Endothelial cell of umbilical vein (primary cell): ENCODE measurements around the gene C11orf58. TPM values are rescaled to one million over a fixed set of nuclear protein-coding genes. Genes with fewer than 3 reads are reported as not detected.

Experiments used
- BruUV-seq: library from RNA; stranded (reverse); fragments of 400-500 nt; replicated peaks from 2 replicates; lab custom pipeline; 2021; lab: Mats Ljungman, UMichigan
- CTCF ChIA-PET: fragments of 300-600, 350-600 bp; sonication (Branson Sonifier 250); formaldehyde crosslinking; loops from one replicate; lab custom pipeline; 2021; ENCODE audit warnings: antibody characterized with exemption, inconsistent platforms; lab: Charles Lee
- POLR2A ChIA-PET: fragments of 300-600, 350-600 bp; sonication (Branson Sonifier 250); formaldehyde crosslinking; loops from one replicate; lab custom pipeline; 2021; ENCODE audit warnings: antibody characterized with exemption, inconsistent platforms; lab: Charles Lee
- DNase-seq: peaks from one replicate; pipeline ENCODE4 v3.0.0-alpha.2; 2011; ENCODE audit warnings: low read depth, low spot score
- FAIRE-seq: peaks from 2 replicates; lab custom pipeline; 2011; peaks lifted over from hg19 to GRCh38; lab: Jason Lieb, UNC
- H2AFZ ChIP-seq: 2 replicates; pipeline ENCODE4 v1.6.0; 2012; ENCODE audit warnings: low read depth, low read length, control low read depth, inconsistent platforms
- H3K27ac ChIP-seq: 2 replicates; pipeline ENCODE4 v1.5.1; 2011; ENCODE audit warnings: low read depth, mild to moderate bottlenecking, control low read depth, low read length, moderate library complexity; ENCODE audit not compliant: insufficient read depth
- H3K27me3 ChIP-seq, 2 experiments: 2 replicates each; pipeline versions ENCODE4 v1.6.0 to v1.6.1; 2011; ENCODE audit warnings: low read length in 2 of 2, mixed read lengths in 1 of 2; ENCODE audit not compliant: control insufficient read depth in 2 of 2, insufficient read depth in 2 of 2
- H3K36me3 ChIP-seq, 2 experiments: 2 replicates in 1 of 2; 3 replicates in 1 of 2; pipeline ENCODE4 v1.5.1; 2011; ENCODE audit warnings: low read length in 2 of 2, mild to moderate bottlenecking in 1 of 2, moderate library complexity in 1 of 2; ENCODE audit not compliant: control insufficient read depth in 2 of 2, insufficient read depth in 2 of 2; ENCODE audit errors: extremely low read depth in 1 of 2
- H3K4me1 ChIP-seq: 3 replicates; pipeline ENCODE4 v1.5.1; 2011; ENCODE audit warnings: mild to moderate bottlenecking, low read length; ENCODE audit not compliant: control insufficient read depth, insufficient read depth; ENCODE audit errors: extremely low read depth
- H3K4me2 ChIP-seq: 2 replicates; pipeline ENCODE4 v1.6.1; 2011; ENCODE audit warnings: low read length, control low read depth, mixed read lengths; ENCODE audit not compliant: insufficient read depth
- H3K4me3 ChIP-seq, 3 experiments: fragments of 200-600 bp in 1 of 3; sonication (generic), shearing (Covaris generic) in 1 of 3; replicated peaks in 1 of 3; 2 replicates each; pipeline ENCODE4 v1.5.1; 2011 to 2016; ENCODE audit warnings: control low read depth in 3 of 3, low read length in 3 of 3, mild to moderate bottlenecking in 2 of 3, inconsistent platforms in 1 of 3, low read depth in 1 of 3, moderate library complexity in 1 of 3; ENCODE audit not compliant: insufficient read depth in 1 of 3
- H3K79me2 ChIP-seq: 2 replicates; pipeline ENCODE4 v1.6.0; 2012; ENCODE audit warnings: low read length, inconsistent platforms; ENCODE audit not compliant: control insufficient read depth, insufficient read depth
- H3K9ac ChIP-seq: replicated peaks from 2 replicates; pipeline ENCODE3; 2011; ENCODE audit warnings: low read length, control low read depth; ENCODE audit not compliant: insufficient read depth; ENCODE audit errors: extremely low read depth
- H3K9me1 ChIP-seq: replicated peaks from 3 replicates; pipeline ENCODE4 v1.6.0; 2011; ENCODE audit warnings: mild to moderate bottlenecking, low read length; ENCODE audit not compliant: control insufficient read depth, insufficient read depth; ENCODE audit errors: extremely low read depth
- H3K9me3 ChIP-seq: replicated peaks from 2 replicates; pipeline ENCODE4 v1.5.1; 2012; ENCODE audit warnings: low read length, inconsistent platforms; ENCODE audit not compliant: control insufficient read depth, insufficient read depth
- H4K20me1 ChIP-seq: replicated peaks from 2 replicates; pipeline ENCODE3; 2011; ENCODE audit warnings: mild to moderate bottlenecking, low read length; ENCODE audit not compliant: control insufficient read depth, insufficient read depth; ENCODE audit errors: extremely low read depth
- CTCF ChIP-seq, 2 donors: IDR thresholded peaks; 1 replicate in 1 of 2; 2 replicates in 1 of 2; pipeline ENCODE4 v1.5.1; 2011; ENCODE audit warnings: low read length in 2 of 2, mild to moderate bottlenecking in 2 of 2, moderate library complexity in 2 of 2, control low read depth in 1 of 2, inconsistent platforms in 1 of 2, low read depth in 1 of 2; ENCODE audit not compliant: insufficient read depth in 1 of 2; ENCODE audit errors: extremely low read depth in 1 of 2
- EZH2 ChIP-seq: IDR thresholded peaks from 2 replicates; pipeline ENCODE4 v1.6.1; 2012; ENCODE audit warnings: borderline replicate concordance, low read depth, mild to moderate bottlenecking, moderate library complexity, low read length, inconsistent platforms; ENCODE audit not compliant: severe bottlenecking
- FOS ChIP-seq: IDR thresholded peaks from 2 replicates; pipeline ENCODE4 v1.6.1; 2011; ENCODE audit warnings: mild to moderate bottlenecking, low read length, moderate library complexity, borderline replicate concordance; ENCODE audit not compliant: insufficient read depth
- GATA2 ChIP-seq: IDR thresholded peaks from 2 replicates; pipeline ENCODE4 v1.7.0; 2011; ENCODE audit warnings: low read depth, mild to moderate bottlenecking, moderate library complexity, mixed read lengths, low read length; ENCODE audit not compliant: insufficient read length, insufficient read depth
- JUN ChIP-seq: IDR thresholded peaks from 2 replicates; pipeline ENCODE4 v1.6.1; 2011; ENCODE audit warnings: borderline replicate concordance, low read depth; ENCODE audit not compliant: insufficient read length, insufficient read depth
- MAX ChIP-seq: IDR thresholded peaks from 2 replicates; pipeline ENCODE4 v1.6.1; 2011; ENCODE audit not compliant: insufficient read depth, insufficient read length
- MYC ChIP-seq: IDR thresholded peaks from one replicate; pipeline ENCODE4 v1.6.1; 2011; ENCODE audit warnings: mild to moderate bottlenecking, low read depth, low read length
- POLR2A ChIP-seq: IDR thresholded peaks from 2 replicates; pipeline ENCODE4 v1.6.1; 2012; ENCODE audit warnings: low read depth, mild to moderate bottlenecking, control low read depth, low read length
- POLR2AphosphoS5 ChIP-seq: IDR thresholded peaks from 2 replicates; pipeline ENCODE4 v1.6.1; 2012; ENCODE audit warnings: low read depth, mild to moderate bottlenecking, control low read depth, low read length, moderate library complexity; ENCODE audit not compliant: insufficient read depth
- dilution Hi-C: fragments of 300-500 bp; cut with MboI; formaldehyde crosslinking; loops from one replicate; pipeline ENCODE4 v1.15.0; 2019; ENCODE audit warnings: low sequenced_read_pairs; ENCODE audit not compliant: extremely low pct_ligation_motif_present
- intact Hi-C: fragments of 100-400 bp; cut with micrococcal nuclease; formaldehyde crosslinking; loops from one replicate; pipeline ENCODE4 v1.10.0; 2022
- polyA plus RNA-seq, 4 experiments: library from polyadenylated mRNA; depleted of rRNA in 3 of 4; stranded (reverse) in 3 of 4; unstranded in 1 of 4; fragments of >200 nt; gene quantifications; 2 replicates each; pipeline versions ENCODE4 v1.2.1 to v1.2.3, GENCODE V29; 2011 to 2012; ENCODE audit warnings: missing spikeins in 1 of 4
- total RNA-seq: library from RNA; stranded (reverse); gene quantifications from 2 replicates; pipeline ENCODE4 v1.2.3, GENCODE V29; 2021

The C11orf58 gene
- total and polyA plus RNA-seq, 2 donors (not counting 3 experiments of a cell fraction or from before 2014, with no cell fraction given): 88.4 to 150 TPM

GRCh38 chr11:16773981-16774935 lies 35.8 kb downstream of the C11orf58 start:
- no peaks in the 10 kb centered on the region for H4K20me1 ChIP-seq
- no peak overlapping the region for H2AFZ ChIP-seq
- H3K27me3 ChIP-seq: peaks cover 0 to 8% of the 10 kb centered on the region in 2 experiments
- ChIA-PET CTCF (interaction anchor here (1.3 to 4.2 kb wide), 4 partner anchors 12 to 288 kb away, joined by 3 to 15 read pairs (median 4); no protein-coding TSS in a partner anchor), POLR2A (no interaction called here)
- no peaks in the 10 kb centered on the region for H3K36me3 ChIP-seq
- H3K9me1 ChIP-seq: no peaks in the 10 kb centered on the region
- H3K4me1 ChIP-seq: no peaks in the 10 kb centered on the region
- no peak overlapping the region for H3K4me2 ChIP-seq
- dilution Hi-C loops (no loop called here), intact Hi-C loops (no loop called here)
- no peak for TF ChIP-seq EZH2
- TF ChIP-seq CTCF (IDR thresholded peaks at IDR 0.05; ENCODE audit: extremely low read depth in 1 of 2, insufficient read depth in 1 of 2, low read depth in 1 of 2, low read length in 2 of 2): no peak
- TF ChIP-seq JUN: no peak
- TF ChIP-seq GATA2: no peak
- no peak for TF ChIP-seq POLR2A
- no peak for TF ChIP-seq MYC
- TF ChIP-seq FOS: no peak
- TF ChIP-seq MAX: no peak
- no peak for TF ChIP-seq POLR2AphosphoS5
- no peaks in the 10 kb centered on the region for H3K9me3 ChIP-seq
- H3K4me3 ChIP-seq: no peak overlapping the region
- no peak for FAIRE-seq
- H3K9ac ChIP-seq: no peak overlapping the region
- no peak for DNase-seq
- no peaks in the 10 kb centered on the region for H3K79me2 ChIP-seq
- BruUV-seq: no TSS peak
- no peak overlapping the region for H3K27ac ChIP-seq
